Dendritic cell treated with granulocyte-macrophage colony-stimulating factor and Interleukin-4, amounts not matched to agents 40 ng/mL and 50 ng/mL, for 4 days (primary cell): ENCODE data around the gene GPAM.
"Not testable (repeated sequence)": the region's sequence is repeated elsewhere in the genome, so short reads cannot be mapped to it uniquely, and the experiment has no call there.

Source experiments
- H3K27ac Mint-ChIP-seq: one replicate; pipeline ENCODE4 v1.8.0; 2022; ENCODE audit warnings: mild to moderate bottlenecking, mixed read lengths
- H3K27me3 Mint-ChIP-seq: one replicate; pipeline ENCODE4 v1.8.0; 2022; ENCODE audit warnings: mild to moderate bottlenecking, mixed read lengths
- H3K36me3 Mint-ChIP-seq: one replicate; pipeline ENCODE4 v1.8.0; 2022; ENCODE audit warnings: low read depth, mixed read lengths
- H3K4me1 Mint-ChIP-seq: one replicate; pipeline ENCODE4 v1.8.0; 2022; ENCODE audit warnings: low read depth, mixed read lengths
- H3K4me3 Mint-ChIP-seq: one replicate; pipeline ENCODE4 v1.8.0; 2022; ENCODE audit warnings: mild to moderate bottlenecking, moderate library complexity, mixed read lengths
- H3K9me3 Mint-ChIP-seq: one replicate; pipeline ENCODE4 v1.8.0; 2022; ENCODE audit warnings: mixed read lengths
- intact Hi-C: fragments of 100-400 bp; cut with micrococcal nuclease; formaldehyde crosslinking; loops from one replicate; pipeline ENCODE4 v1.15.0; 2022

Gene GPAM

DNA sequence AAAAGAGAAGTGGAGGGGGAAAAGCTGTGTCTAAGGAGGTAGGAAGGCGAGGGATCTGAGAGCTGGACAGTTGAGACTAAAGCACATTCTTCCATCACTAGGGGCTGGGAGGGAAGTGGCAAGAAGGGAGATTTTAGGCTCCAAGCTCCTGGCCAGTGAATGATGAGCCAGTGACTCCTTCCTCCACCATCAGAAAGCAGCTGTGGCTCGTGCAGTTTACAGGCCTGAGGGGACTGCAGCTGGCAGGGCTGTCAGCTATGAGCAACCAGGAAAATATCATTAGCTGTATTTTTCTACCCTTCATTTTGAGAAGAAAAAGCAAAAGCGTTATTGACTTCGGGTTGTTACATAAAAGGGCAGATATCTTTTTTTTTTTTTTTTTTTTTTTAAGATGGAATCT, 60.7 kb downstream of the GPAM start:
- H3K36me3 Mint-ChIP-seq = no peaks in the 10 kb centered on the region
- intact Hi-C loops = no loop called here
- H3K9me3 Mint-ChIP-seq = no peaks in the 10 kb centered on the region
- H3K27me3 Mint-ChIP-seq = peaks cover 3% of the 10 kb centered on the region
- no peak overlapping the region for H3K4me3 Mint-ChIP-seq
- H3K4me1 Mint-ChIP-seq = no peaks in the 10 kb centered on the region
- H3K27ac Mint-ChIP-seq = no peak overlapping the region

DNA sequence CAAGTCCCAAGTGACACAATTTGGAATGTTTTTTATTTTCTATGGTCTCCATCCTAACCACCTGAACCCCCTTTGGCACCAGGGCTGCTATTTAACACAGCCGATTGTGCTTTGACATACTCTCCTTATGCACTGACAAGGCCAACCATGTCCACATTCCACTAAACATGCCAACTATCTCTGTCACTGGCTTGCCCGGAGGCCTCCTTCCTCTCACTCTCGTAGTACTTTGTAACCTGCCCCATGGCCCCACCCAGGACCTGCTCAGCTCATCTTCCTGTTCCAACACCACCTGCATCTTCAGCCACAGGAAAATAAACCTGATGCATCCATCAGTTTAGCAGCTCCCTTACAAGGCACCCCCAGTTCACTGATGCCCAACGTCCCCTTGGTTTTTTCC, 63.1 kb downstream of the GPAM start:
- intact Hi-C loops = no loop called here
- Mint-ChIP-seq H3K36me3 (no peaks in the 10 kb centered on the region), H3K27me3 (peaks cover 3% of the 10 kb centered on the region), H3K4me3 (no peak overlapping the region), H3K27ac (no peak overlapping the region), H3K9me3 (no peaks in the 10 kb centered on the region), H3K4me1 (no peaks in the 10 kb centered on the region)

DNA sequence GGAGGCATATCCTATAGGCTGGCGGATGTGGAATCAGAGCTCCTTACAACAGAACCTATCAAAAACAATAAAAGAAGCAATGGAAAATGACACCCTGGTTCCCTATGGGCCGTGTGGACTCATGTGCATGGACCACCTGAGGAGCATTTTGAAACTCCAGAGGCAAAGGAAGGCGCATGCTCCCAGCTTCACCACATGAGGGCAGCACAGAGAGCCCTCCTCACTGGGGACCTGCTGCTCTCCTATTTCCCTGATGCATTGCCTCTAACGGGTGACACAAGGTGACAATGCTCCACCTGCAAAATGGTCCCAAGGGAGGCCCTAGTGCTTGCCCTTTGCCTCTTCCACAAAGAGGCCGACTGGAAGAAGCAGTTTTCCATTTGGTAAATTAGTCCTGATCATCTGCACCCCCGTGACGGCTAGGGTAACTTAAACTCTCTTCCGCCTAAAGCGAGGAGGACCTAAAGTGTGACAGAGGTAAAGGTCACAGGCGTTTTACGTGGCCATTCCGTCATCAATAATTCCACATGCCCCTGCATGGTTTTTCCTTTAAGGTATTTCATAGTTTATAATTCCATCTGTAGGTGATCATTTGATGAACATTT, 67.7 kb downstream of the GPAM start:
- no peaks in the 10 kb centered on the region for H3K36me3 Mint-ChIP-seq
- no peak overlapping the region for H3K27ac Mint-ChIP-seq
- H3K9me3 Mint-ChIP-seq = no peaks in the 10 kb centered on the region
- no peak overlapping the region for H3K4me3 Mint-ChIP-seq
- intact Hi-C loops = loop anchor here (1.0 kb wide), 1 partner anchor 199 kb away; no protein-coding TSS in a partner anchor
- no peaks in the 10 kb centered on the region for H3K27me3 Mint-ChIP-seq
- H3K4me1 Mint-ChIP-seq = no peaks in the 10 kb centered on the region

DNA sequence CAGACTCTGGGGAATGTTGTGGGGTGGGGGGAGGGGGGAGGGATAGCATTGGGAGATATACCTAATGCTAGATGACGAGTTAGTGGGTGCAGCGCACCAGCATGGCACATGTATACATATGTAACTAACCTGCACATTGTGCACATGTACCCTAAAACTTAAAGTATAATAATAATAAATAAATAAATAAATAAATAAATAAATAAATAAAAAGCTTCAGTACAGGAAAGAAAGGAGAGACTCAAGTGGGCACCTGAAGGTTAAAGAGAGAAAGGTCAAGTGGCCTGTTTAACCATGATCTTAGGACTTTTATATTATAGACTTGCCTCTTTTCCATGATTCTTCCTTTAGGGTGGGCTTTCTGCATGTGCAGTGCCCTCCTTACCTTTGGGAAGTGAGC, 73.8 kb downstream of the GPAM start:
- H3K4me3 Mint-ChIP-seq, H3K27ac Mint-ChIP-seq, H3K27me3 Mint-ChIP-seq, H3K36me3 Mint-ChIP-seq, intact Hi-C loops, H3K9me3 Mint-ChIP-seq, H3K4me1 Mint-ChIP-seq: not testable (repeated sequence)
